Neural cell (in vitro differentiated cells): ENCODE results near the gene RYR3. TPM values are rescaled to one million over a fixed set of nuclear protein-coding genes. Genes with fewer than 3 reads are reported as not detected.
A peak's percentile ranks its signal among the peaks of the same experiment; 100 is the strongest.

ENCODE experiments used
- H2AFZ ChIP-seq: fragments of 200-600, 300-800 bp; sonication (generic), shearing (Covaris generic); 2 replicates; pipeline ENCODE4 v1.6.0; 2014; ENCODE audit warnings: low read depth, mild to moderate bottlenecking, antibody characterized with exemption, low read length, moderate library complexity
- H3F3A ChIP-seq: fragments of 200-600 bp; shearing (Covaris generic); 2 replicates; pipeline ENCODE4 v1.6.1; 2016; ENCODE audit warnings: mild to moderate bottlenecking, moderate library complexity, mixed read lengths, antibody characterized with exemption, low read length; ENCODE audit not compliant: insufficient read depth, poor library complexity, severe bottlenecking
- H3K27ac ChIP-seq: fragments of 200-600, 300-800 bp; sonication (generic), shearing (Covaris generic); 2 replicates; pipeline ENCODE4 v1.5.1; 2014; ENCODE audit warnings: mild to moderate bottlenecking, low read length, moderate library complexity
- H3K27me3 ChIP-seq: fragments of 300-800, 200-600 bp; sonication (generic), shearing (Covaris generic); 2 replicates; pipeline ENCODE4 v1.6.0; 2014; ENCODE audit warnings: mild to moderate bottlenecking, low read depth, low read length, moderate library complexity; ENCODE audit not compliant: insufficient read depth
- H3K36me3 ChIP-seq: fragments of 300-800, 200-600 bp; sonication (generic), shearing (Covaris generic); 2 replicates; pipeline ENCODE4 v1.5.1; 2014; ENCODE audit warnings: mild to moderate bottlenecking, antibody characterized with exemption, low read length, moderate library complexity; ENCODE audit not compliant: insufficient read depth
- H3K4me2 ChIP-seq: fragments of 300-800, 200-600 bp; sonication (generic), shearing (Covaris generic); 2 replicates; pipeline ENCODE4 v1.6.0; 2014; ENCODE audit warnings: mild to moderate bottlenecking, low read length
- H3K4me3 ChIP-seq: fragments of 300-800, 200-600 bp; sonication (generic), shearing (Covaris generic); 2 replicates; pipeline ENCODE4 v1.5.1; 2014; ENCODE audit warnings: mild to moderate bottlenecking, low read length, moderate library complexity
- H3K79me2 ChIP-seq: fragments of 200-600 bp; shearing (Covaris generic); replicated peaks from 2 replicates; pipeline ENCODE4 v1.6.0; 2014; ENCODE audit warnings: mild to moderate bottlenecking, low read length, moderate library complexity; ENCODE audit not compliant: insufficient read depth
- H3K9ac ChIP-seq: fragments of 300-800, 200-600 bp; sonication (generic), shearing (Covaris generic); 2 replicates; pipeline ENCODE4 v1.6.1; 2016; ENCODE audit warnings: mild to moderate bottlenecking, low read length, mixed read lengths
- H3K9me2 ChIP-seq: fragments of 200-600 bp; shearing (Covaris generic); 2 replicates; pipeline ENCODE4 v1.6.1; 2016; ENCODE audit warnings: mild to moderate bottlenecking, low read length, mixed read lengths; ENCODE audit not compliant: insufficient read depth
- H3K9me3 ChIP-seq: fragments of 200-600, 300-800 bp; sonication (generic), shearing (Covaris generic); 2 replicates; pipeline ENCODE4 v1.6.1; 2016; ENCODE audit warnings: mild to moderate bottlenecking, mixed run types, low read length, moderate library complexity, mixed read lengths
- H4K20me1 ChIP-seq: fragments of 200-600 bp; shearing (Covaris generic); 2 replicates; pipeline ENCODE4 v1.6.1; 2016; ENCODE audit warnings: mild to moderate bottlenecking, mixed run types; ENCODE audit not compliant: insufficient read depth
- CTCF ChIP-seq: fragments of 450-650 bp; IDR thresholded peaks from 2 replicates; pipeline ENCODE4 v1.5.1; 2014; ENCODE audit warnings: antibody characterized with exemption, mild to moderate bottlenecking, moderate library complexity; ENCODE audit not compliant: poor library complexity, severe bottlenecking
- EP300 ChIP-seq: fragments of 450-650 bp; conservative IDR thresholded peaks from 2 replicates; pipeline ENCODE4 v1.6.1; 2014; ENCODE audit warnings: antibody characterized with exemption, mild to moderate bottlenecking, moderate library complexity; ENCODE audit not compliant: poor library complexity, severe bottlenecking
- EZH2 ChIP-seq: fragments of 200-600, 300-800 bp; shearing (Covaris generic), sonication (generic); IDR thresholded peaks from 2 replicates; pipeline ENCODE4 v1.6.1; 2014; ENCODE audit warnings: antibody characterized with exemption, low read length, borderline replicate concordance, mild to moderate bottlenecking; ENCODE audit not compliant: insufficient read depth, poor library complexity, severe bottlenecking
- MXI1 ChIP-seq: fragments of 450-650 bp; conservative IDR thresholded peaks from 2 replicates; pipeline ENCODE4 v1.6.1; 2014; ENCODE audit warnings: antibody characterized with exemption, mild to moderate bottlenecking; ENCODE audit not compliant: poor library complexity, severe bottlenecking
- POLR2AphosphoS5 ChIP-seq: IDR thresholded peaks from 2 replicates; pipeline ENCODE4 v1.6.1; 2012
- RAD21 ChIP-seq: fragments of 450-650 bp; conservative IDR thresholded peaks from 2 replicates; pipeline ENCODE4 v1.6.1; 2014; ENCODE audit warnings: antibody characterized with exemption, mild to moderate bottlenecking, moderate library complexity
- SMC3 ChIP-seq: fragments of 450-650 bp; conservative IDR thresholded peaks from 2 replicates; pipeline ENCODE4 v1.6.1; 2014; ENCODE audit warnings: antibody characterized with exemption, mild to moderate bottlenecking, moderate library complexity; ENCODE audit not compliant: poor library complexity
- TAF1 ChIP-seq: IDR thresholded peaks from 2 replicates; pipeline ENCODE4 v1.6.1; 2012; ENCODE audit warnings: low read depth
- polyA plus RNA-seq: library from polyadenylated mRNA; depleted of rRNA; stranded (reverse); fragments of >200 nt; gene quantifications from 2 replicates; pipeline ENCODE4 v1.2.3, GENCODE V29; 2014
- TF ChIP-seq, protein P1 (sequence below): IDR thresholded peaks from 2 replicates; pipeline ENCODE4 v1.6.1; 2012; ENCODE audit warnings: borderline replicate concordance

The RYR3 gene
- polyA plus RNA-seq, 1 donor from 2014 or later = 12.6 TPM

DNA sequence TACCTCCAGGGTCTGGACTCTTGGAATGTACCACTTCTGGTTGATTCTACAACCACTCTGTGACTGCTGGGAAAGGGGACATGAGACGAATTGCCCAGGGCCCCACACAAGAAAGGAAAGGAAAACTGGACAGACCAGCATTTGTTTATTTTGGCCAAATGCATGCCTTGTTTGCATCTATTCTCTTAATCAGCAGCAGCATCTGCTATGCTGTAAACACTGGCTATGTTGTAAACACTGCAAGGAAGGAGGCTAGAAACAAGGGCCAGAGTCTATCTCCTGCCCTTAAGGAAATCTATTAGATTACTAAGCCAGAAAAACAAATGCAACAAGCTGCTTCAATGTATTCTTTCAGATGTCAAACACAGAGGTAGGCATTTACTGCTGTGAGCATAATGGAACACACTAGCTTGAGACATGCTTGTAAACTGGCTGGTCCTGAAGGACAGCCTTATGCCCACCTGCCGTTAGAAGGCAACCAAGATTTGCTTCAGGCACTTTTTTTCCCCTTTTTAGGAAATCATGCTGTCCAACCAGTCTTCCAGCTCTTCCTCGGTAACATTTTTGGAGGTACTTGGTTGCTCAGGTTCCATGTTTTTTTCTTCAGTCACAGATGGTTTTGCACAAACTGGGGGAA lies 555.5 kb downstream of the RYR3 start:
- no peak overlapping the region for H3K9ac ChIP-seq
- no peak overlapping the region for H3K27ac ChIP-seq
- peak; percentile 57 for TF ChIP-seq POLR2AphosphoS5
- TF ChIP-seq, protein P1, sequence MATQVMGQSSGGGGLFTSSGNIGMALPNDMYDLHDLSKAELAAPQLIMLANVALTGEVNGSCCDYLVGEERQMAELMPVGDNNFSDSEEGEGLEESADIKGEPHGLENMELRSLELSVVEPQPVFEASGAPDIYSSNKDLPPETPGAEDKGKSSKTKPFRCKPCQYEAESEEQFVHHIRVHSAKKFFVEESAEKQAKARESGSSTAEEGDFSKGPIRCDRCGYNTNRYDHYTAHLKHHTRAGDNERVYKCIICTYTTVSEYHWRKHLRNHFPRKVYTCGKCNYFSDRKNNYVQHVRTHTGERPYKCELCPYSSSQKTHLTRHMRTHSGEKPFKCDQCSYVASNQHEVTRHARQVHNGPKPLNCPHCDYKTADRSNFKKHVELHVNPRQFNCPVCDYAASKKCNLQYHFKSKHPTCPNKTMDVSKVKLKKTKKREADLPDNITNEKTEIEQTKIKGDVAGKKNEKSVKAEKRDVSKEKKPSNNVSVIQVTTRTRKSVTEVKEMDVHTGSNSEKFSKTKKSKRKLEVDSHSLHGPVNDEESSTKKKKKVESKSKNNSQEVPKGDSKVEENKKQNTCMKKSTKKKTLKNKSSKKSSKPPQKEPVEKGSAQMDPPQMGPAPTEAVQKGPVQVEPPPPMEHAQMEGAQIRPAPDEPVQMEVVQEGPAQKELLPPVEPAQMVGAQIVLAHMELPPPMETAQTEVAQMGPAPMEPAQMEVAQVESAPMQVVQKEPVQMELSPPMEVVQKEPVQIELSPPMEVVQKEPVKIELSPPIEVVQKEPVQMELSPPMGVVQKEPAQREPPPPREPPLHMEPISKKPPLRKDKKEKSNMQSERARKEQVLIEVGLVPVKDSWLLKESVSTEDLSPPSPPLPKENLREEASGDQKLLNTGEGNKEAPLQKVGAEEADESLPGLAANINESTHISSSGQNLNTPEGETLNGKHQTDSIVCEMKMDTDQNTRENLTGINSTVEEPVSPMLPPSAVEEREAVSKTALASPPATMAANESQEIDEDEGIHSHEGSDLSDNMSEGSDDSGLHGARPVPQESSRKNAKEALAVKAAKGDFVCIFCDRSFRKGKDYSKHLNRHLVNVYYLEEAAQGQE = no peak
- H4K20me1 ChIP-seq = no peaks in the 10 kb centered on the region
- H3F3A ChIP-seq = no peaks in the 10 kb centered on the region
- no peaks in the 10 kb centered on the region for H3K9me2 ChIP-seq
- H3K79me2 ChIP-seq = no peaks in the 10 kb centered on the region
- no peaks in the 10 kb centered on the region for H3K9me3 ChIP-seq
- H2AFZ ChIP-seq = no peak overlapping the region
- no peaks in the 10 kb centered on the region for H3K27me3 ChIP-seq
- H3K36me3 ChIP-seq = no peaks in the 10 kb centered on the region
- H3K4me2 ChIP-seq = no peak overlapping the region
- no peak overlapping the region for H3K4me3 ChIP-seq

GRCh38 chr15:33871980-33872379 lies 561.2 kb downstream of the RYR3 start:
- H3K4me3 ChIP-seq = no peak overlapping the region
- no peaks in the 10 kb centered on the region for H3K9me3 ChIP-seq
- no peaks in the 10 kb centered on the region for H3K79me2 ChIP-seq
- no peaks in the 10 kb centered on the region for H3K36me3 ChIP-seq
- H3K27me3 ChIP-seq = no peaks in the 10 kb centered on the region
- no peaks in the 10 kb centered on the region for H3K9me2 ChIP-seq
- no peak for TF ChIP-seq TAF1
- no peak for TF ChIP-seq EZH2
- TF ChIP-seq, protein P1 = no peak
- TF ChIP-seq RAD21 = no peak
- TF ChIP-seq EP300 = no peak
- no peak for TF ChIP-seq POLR2AphosphoS5
- no peak for TF ChIP-seq CTCF
- no peak for TF ChIP-seq SMC3
- TF ChIP-seq MXI1 = no peak
- no peak overlapping the region for H2AFZ ChIP-seq
- H3F3A ChIP-seq = no peaks in the 10 kb centered on the region
- H3K4me2 ChIP-seq = no peak overlapping the region
- H3K27ac ChIP-seq = no peak overlapping the region
- H3K9ac ChIP-seq = no peak overlapping the region
- no peaks in the 10 kb centered on the region for H4K20me1 ChIP-seq
